ENCODE measurements around the gene LIPT2.

LIPT2 gene

DNA sequence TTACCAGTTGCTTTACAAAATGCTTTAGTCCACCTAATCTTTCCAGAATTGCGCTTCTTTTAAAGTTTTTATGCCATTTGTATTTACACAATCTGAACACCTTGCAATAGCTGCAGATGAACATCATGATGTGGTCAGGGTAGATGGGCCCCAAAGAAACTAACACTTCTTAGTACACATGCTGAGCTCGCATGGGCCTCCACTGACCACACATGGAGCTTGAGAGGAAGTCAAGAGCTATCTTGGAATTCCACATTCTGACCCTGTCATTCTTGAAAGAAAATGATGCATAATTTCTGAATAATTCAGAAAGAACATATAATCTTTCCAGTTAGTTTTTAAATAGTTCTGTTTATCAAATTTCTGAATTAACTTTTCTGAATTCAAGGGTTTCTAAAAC is 7.7 kb downstream of the LIPT2 start:
- Histone ChIP-seq H3K79me2 (ENCODE audit: control insufficient read depth, low read length) (no peaks in the 10 kb centered on the region), H3K4me2 (ENCODE audit: low read length) (no peak overlapping the region), H3K9me2 (replicated peaks; ENCODE audit: control insufficient read depth, low read length) (no peaks in the 10 kb centered on the region), H3K4me1 (ENCODE audit: control insufficient read depth, low read length) (no peaks in the 10 kb centered on the region), H3F3A (ENCODE audit: control insufficient read depth, insufficient read depth) (no peaks in the 10 kb centered on the region), H3K9me3 (ENCODE audit: control insufficient read depth, insufficient read depth, low read length) (no peaks in the 10 kb centered on the region), H4K20me1 (ENCODE audit: control insufficient read depth, insufficient read depth, low read depth, low read length) (no peaks in the 10 kb centered on the region), H3K4me3 (ENCODE audit: low read length) (no peak overlapping the region), H3K27me3 (ENCODE audit: control insufficient read depth, low read length) (peaks cover 5% of the 10 kb centered on the region; the same call in 1 of the 2 replicates), H3K27ac (ENCODE audit: low read depth, low read length) (no peak overlapping the region), H3K36me3 (ENCODE audit: control insufficient read depth, low read length) (peaks cover under 1% of the 10 kb centered on the region; the same call in 1 of the 2 replicates)
- TF ChIP-seq EZH2phosphoT487 (IDR thresholded peaks at IDR 0.05; ENCODE audit: borderline replicate concordance, low read length) = no peak
- TF ChIP-seq, protein P1, sequence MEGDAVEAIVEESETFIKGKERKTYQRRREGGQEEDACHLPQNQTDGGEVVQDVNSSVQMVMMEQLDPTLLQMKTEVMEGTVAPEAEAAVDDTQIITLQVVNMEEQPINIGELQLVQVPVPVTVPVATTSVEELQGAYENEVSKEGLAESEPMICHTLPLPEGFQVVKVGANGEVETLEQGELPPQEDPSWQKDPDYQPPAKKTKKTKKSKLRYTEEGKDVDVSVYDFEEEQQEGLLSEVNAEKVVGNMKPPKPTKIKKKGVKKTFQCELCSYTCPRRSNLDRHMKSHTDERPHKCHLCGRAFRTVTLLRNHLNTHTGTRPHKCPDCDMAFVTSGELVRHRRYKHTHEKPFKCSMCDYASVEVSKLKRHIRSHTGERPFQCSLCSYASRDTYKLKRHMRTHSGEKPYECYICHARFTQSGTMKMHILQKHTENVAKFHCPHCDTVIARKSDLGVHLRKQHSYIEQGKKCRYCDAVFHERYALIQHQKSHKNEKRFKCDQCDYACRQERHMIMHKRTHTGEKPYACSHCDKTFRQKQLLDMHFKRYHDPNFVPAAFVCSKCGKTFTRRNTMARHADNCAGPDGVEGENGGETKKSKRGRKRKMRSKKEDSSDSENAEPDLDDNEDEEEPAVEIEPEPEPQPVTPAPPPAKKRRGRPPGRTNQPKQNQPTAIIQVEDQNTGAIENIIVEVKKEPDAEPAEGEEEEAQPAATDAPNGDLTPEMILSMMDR (IDR thresholded peaks at IDR 0.05; ENCODE audit: low read depth, low read length, poor library complexity, severe bottlenecking) = no peak

DNA sequence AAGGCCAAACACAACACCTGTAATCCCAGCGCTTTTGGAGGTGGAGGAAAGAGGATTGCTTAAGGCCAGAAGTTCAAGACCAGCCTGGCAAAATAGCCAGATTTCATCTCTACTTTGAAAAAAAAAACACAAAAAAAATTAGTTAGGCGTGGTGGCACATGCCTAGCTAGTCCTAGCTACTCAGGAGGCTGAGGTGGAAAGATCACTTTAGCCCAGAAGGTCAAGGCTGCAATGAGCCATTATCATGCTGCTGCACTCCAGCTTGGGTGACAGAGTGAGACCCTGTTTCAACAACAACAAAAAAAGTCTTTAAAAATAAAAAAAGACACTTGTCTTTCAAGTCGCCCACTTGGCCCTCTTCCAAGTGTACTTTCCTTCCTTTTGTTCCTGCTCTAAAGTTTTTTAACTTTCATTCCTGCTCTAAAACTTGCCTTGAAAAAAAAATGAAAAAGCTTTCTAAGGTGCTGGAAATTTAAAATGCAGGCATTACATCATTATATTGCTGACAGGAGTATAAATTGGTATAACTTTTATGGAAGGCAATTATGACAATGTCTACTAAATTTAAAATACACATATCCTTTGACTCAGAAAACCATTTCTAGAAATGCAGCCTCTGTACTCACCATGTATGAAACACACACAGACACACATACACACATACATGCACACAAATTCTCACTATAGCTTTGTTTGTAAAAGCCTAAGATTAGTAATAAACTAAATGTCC is 12.7 kb downstream of the LIPT2 start:
- Histone ChIP-seq H3F3A (ENCODE audit: control insufficient read depth, insufficient read depth) (no peaks in the 10 kb centered on the region), H3K27me3 (ENCODE audit: control insufficient read depth, low read length) (peaks cover 6% of the 10 kb centered on the region), H3K27ac (ENCODE audit: low read depth, low read length) (no peak overlapping the region), H3K4me2 (ENCODE audit: low read length) (no peak overlapping the region), H3K79me2 (ENCODE audit: control insufficient read depth, low read length) (no peaks in the 10 kb centered on the region), H3K4me3 (ENCODE audit: low read length) (no peak overlapping the region), H3K9me3 (ENCODE audit: control insufficient read depth, insufficient read depth, low read length) (no peaks in the 10 kb centered on the region), H4K20me1 (ENCODE audit: control insufficient read depth, insufficient read depth, low read depth, low read length) (no peaks in the 10 kb centered on the region), H3K36me3 (ENCODE audit: control insufficient read depth, low read length) (no peaks in the 10 kb centered on the region), H3K4me1 (ENCODE audit: control insufficient read depth, low read length) (no peaks in the 10 kb centered on the region), H3K9me2 (replicated peaks; ENCODE audit: control insufficient read depth, low read length) (no peaks in the 10 kb centered on the region; the same call in 1 of the 2 replicates)
- TF ChIP-seq, protein P1 (IDR thresholded peaks at IDR 0.05; ENCODE audit: low read depth, low read length, poor library complexity, severe bottlenecking) = no peak
- no peak for TF ChIP-seq EZH2phosphoT487 (IDR thresholded peaks at IDR 0.05; ENCODE audit: borderline replicate concordance, low read length)

- Histone ChIP-seq H3F3A (ENCODE audit: control insufficient read depth, insufficient read depth) (no peaks in the 10 kb centered on the region), H3K9me2 (replicated peaks; ENCODE audit: control insufficient read depth, low read length) (no peaks in the 10 kb centered on the region; the same call in 1 of the 2 replicates), H3K4me1 (ENCODE audit: control insufficient read depth, low read length) (no peaks in the 10 kb centered on the region), H3K4me3 (ENCODE audit: low read length) (no peak overlapping the region), H3K9me3 (ENCODE audit: control insufficient read depth, insufficient read depth, low read length) (no peaks in the 10 kb centered on the region), H3K4me2 (ENCODE audit: low read length) (no peak overlapping the region), H4K20me1 (ENCODE audit: control insufficient read depth, insufficient read depth, low read depth, low read length) (no peaks in the 10 kb centered on the region), H3K27me3 (ENCODE audit: control insufficient read depth, low read length) (peaks cover 2% of the 10 kb centered on the region; the same call in 1 of the 2 replicates), H3K36me3 (ENCODE audit: control insufficient read depth, low read length) (no peaks in the 10 kb centered on the region), H3K27ac (ENCODE audit: low read depth, low read length) (no peak overlapping the region), H3K79me2 (ENCODE audit: control insufficient read depth, low read length) (no peaks in the 10 kb centered on the region)
- TF ChIP-seq EZH2phosphoT487 (IDR thresholded peaks at IDR 0.05; ENCODE audit: borderline replicate concordance, low read length) = no peak
- TF ChIP-seq, protein P1 (IDR thresholded peaks at IDR 0.05; ENCODE audit: low read depth, low read length, poor library complexity, severe bottlenecking) = no peak
Measured at GRCh38 chr11:74479732-74480123, 13.8 kb downstream of the LIPT2 start.
